Measurements from ENCODE around the gene EML6. TPM values are rescaled to one million over a fixed set of nuclear protein-coding genes. Genes with fewer than 3 reads are reported as not detected.

Gene EML6
- total and polyA plus RNA-seq, 4 donors: 0.94 to 5.1 (median 2.0) TPM

- Histone ChIP-seq H3K4me1 (ENCODE audit: control insufficient read depth in 5 of 5, insufficient read depth in 5 of 5, low read length in 5 of 5) (no peaks in the 10 kb centered on the region), H3K36me3 (ENCODE audit: control insufficient read depth in 4 of 4, insufficient read depth in 4 of 4, low read length in 4 of 4) (no peaks in the 10 kb centered on the region), H3K27ac (ENCODE audit: low read depth in 1 of 2, low read length in 1 of 2) (no peak overlapping the region), H3K4me3 (no peak overlapping the region), H3K9me3 (ENCODE audit: control insufficient read depth in 4 of 4, insufficient read depth in 3 of 4, low read length in 3 of 4) (no peaks in the 10 kb centered on the region), H3K27me3 (ENCODE audit: control insufficient read depth in 3 of 3, insufficient read depth in 3 of 3, low read length in 2 of 3) (peaks cover 0 to 2% (median 0%) of the 10 kb centered on the region in 3 donors), H3K9ac (ENCODE audit: insufficient read depth in 1 of 2, low read length in 2 of 2) (no peak overlapping the region)
- ATAC-seq (ENCODE audit: insufficient read depth, low FRiP score): no peak
- no peak for DNase-seq
- 96 to 99% methylated on average over 1 of the region's 1 CpG for WGBS, 2 donors
- TF ChIP-seq CTCF (IDR thresholded peaks at IDR 0.05; ENCODE audit: control extremely low read depth, extremely low read depth): no peak
Measured at GRCh38 chr2:54876764-54877163, 153.3 kb downstream of the EML6 start.

DNA sequence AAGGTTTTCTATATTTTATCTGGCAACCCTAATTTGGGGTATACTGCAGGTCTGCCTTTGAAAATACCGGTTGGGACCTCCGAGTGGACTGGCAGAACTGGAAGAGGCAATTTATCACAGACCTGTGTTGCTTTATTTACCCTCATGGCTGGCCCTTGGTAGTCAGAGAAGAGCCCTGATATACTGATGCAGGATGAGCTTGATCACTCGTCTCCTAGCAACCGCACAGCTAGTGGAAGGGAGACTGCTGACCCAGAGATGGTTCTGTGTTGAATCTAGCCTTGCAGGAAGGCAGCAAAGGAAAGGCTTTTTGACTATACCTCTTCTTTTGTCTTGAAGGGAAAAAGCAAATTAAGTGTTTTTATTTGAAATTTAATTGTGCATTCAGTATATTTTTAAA lies 154.7 kb downstream of the EML6 start:
- no peaks in the 10 kb centered on the region for H3K36me3 ChIP-seq (ENCODE audit: control insufficient read depth in 4 of 4, insufficient read depth in 4 of 4, low read length in 4 of 4)
- H3K9ac ChIP-seq (ENCODE audit: insufficient read depth in 1 of 2, low read length in 2 of 2): no peak overlapping the region
- H3K4me1 ChIP-seq (ENCODE audit: control insufficient read depth in 5 of 5, insufficient read depth in 5 of 5, low read length in 5 of 5): no peaks in the 10 kb centered on the region
- no peak overlapping the region for H3K27ac ChIP-seq (ENCODE audit: low read depth in 1 of 2, low read length in 1 of 2)
- WGBS, 2 donors: 78 to 91% methylated on average over 4 of the region's 4 CpGs
- H3K4me3 ChIP-seq: no peak overlapping the region
- DNase-seq (no peak), ATAC-seq (ENCODE audit: insufficient read depth, low FRiP score) (no peak)
- peaks cover 0 to 2% (median 0%) of the 10 kb centered on the region in 3 donors for H3K27me3 ChIP-seq (ENCODE audit: control insufficient read depth in 3 of 3, insufficient read depth in 3 of 3, low read length in 2 of 3)
- no peaks in the 10 kb centered on the region for H3K9me3 ChIP-seq (ENCODE audit: control insufficient read depth in 4 of 4, insufficient read depth in 3 of 4, low read length in 3 of 4)
- TF ChIP-seq CTCF (IDR thresholded peaks at IDR 0.05; ENCODE audit: control extremely low read depth, extremely low read depth): no peak

- Histone ChIP-seq H3K4me3 (no peak overlapping the region), H3K4me1 (ENCODE audit: control insufficient read depth in 5 of 5, insufficient read depth in 5 of 5, low read length in 5 of 5) (no peaks in the 10 kb centered on the region), H3K36me3 (ENCODE audit: control insufficient read depth in 4 of 4, insufficient read depth in 4 of 4, low read length in 4 of 4) (no peaks in the 10 kb centered on the region), H3K27ac (ENCODE audit: low read depth in 1 of 2, low read length in 1 of 2) (no peak overlapping the region), H3K9me3 (ENCODE audit: control insufficient read depth in 4 of 4, insufficient read depth in 3 of 4, low read length in 3 of 4) (no peaks in the 10 kb centered on the region), H3K9ac (ENCODE audit: insufficient read depth in 1 of 2, low read length in 2 of 2) (no peak overlapping the region), H3K27me3 (ENCODE audit: control insufficient read depth in 3 of 3, insufficient read depth in 3 of 3, low read length in 2 of 3) (peaks cover 0 to 2% (median 0%) of the 10 kb centered on the region in 3 donors)
- 89 to 93% methylated on average over 5 of the region's 5 CpGs for WGBS, 2 donors
- DNase-seq (no peak), ATAC-seq (ENCODE audit: insufficient read depth, low FRiP score) (no peak)
- no peak for TF ChIP-seq CTCF (IDR thresholded peaks at IDR 0.05; ENCODE audit: control extremely low read depth, extremely low read depth)
Measured at GRCh38 chr2:54879032-54879431, 155.6 kb downstream of the EML6 start.
